Heart left ventricle (tissue), 13 donors: ENCODE results near the gene ACAP1.

ENCODE experiments used
- CTCF ChIP-seq, 12 donors: fragments of 200-600 bp; sonication (generic) in 4 of 12; IDR thresholded peaks; one replicate each; pipeline versions ENCODE4 v1.5.0 to v1.8.0; 2018 to 2022; ENCODE audit warnings: antibody characterized with exemption in 12 of 12, mild to moderate bottlenecking in 5 of 12
- POLR2A ChIP-seq, 2 donors: fragments of 450-650 bp; IDR thresholded peaks; one replicate each; pipeline ENCODE4 v1.6.1; 2017; ENCODE audit warnings: antibody characterized with exemption in 2 of 2, mild to moderate bottlenecking in 2 of 2, moderate library complexity in 2 of 2
- donor health status: ischemic (EF 13 %, LVEDD 7.1; RV severe dilation, severe dysfunction).
- donor health status: DM: no; HTN: yes; CAD: no.
- donor health status: DM: no; HTN: no; CAD: no.
- donor health status: ischemic (EF 25% LVEDD 6.9; RV normal size, moderate dysfunction).
- donor health status: ischemic (EF 25% LVEDD 5.7; RV mildly dilated, moderate dysfunction).
- donor health status: ischemic (EF 35%, LVEDD 5.7; RV mildly dilated, moderate dysfunction).
- donor health status: nonischemic (EF 11% LVEDD 7.7; RV severe dilation, severe dysfunction).
- donor health status: DM: yes; HTN: yes; CAD: no.
- donor health status: PGD.
- donor health status: ischemic (EF 29% LVEDD 5.4; RV normal size, mild dysfunction).
- donor health status: nonischemic (EF 23%, LVEDD 6.1; RV moderate dilation, normal function).

DNA sequence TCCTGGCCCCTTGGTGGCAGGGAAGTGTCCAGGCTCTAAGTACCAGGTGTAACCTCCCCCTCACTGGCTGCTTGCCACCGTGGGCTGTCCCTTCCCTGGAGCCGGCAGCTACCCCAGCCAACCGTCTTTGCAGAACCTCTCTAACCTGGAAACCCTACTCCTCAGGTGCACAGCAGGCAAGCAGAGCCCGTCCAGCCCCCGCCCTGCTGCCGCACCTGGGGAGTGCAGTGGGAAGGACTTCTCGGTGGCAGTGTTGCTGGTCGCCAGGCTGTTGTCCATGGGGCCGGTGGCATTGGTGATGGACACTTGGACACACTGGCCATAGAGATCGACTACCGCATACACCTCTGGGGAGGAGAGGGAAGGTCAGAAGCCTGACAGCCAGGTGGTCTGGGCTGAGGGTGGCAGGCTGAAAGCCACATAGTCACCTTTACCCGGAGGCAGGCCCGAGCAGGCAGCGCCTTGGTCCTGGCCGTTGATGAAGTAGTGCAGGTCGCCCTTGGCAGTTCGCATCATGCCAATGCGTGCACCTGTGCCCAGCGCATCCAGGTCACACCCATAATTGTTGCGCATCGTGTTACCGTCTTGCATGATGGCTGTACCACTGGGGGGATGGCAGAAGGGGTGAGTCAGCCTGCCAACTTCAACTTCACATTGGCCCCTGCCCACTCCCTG is 13.7 kb upstream of the ACAP1 start:
- TF ChIP-seq CTCF (IDR thresholded peaks at IDR 0.05) (no peak), POLR2A (IDR thresholded peaks at IDR 0.05) (no peak)
